Posterior cingulate gyrus (tissue), 11 donors: Measurements from ENCODE around the gene MTR.
A peak's percentile ranks its signal among the peaks of the same experiment; 100 is the strongest.
"Not testable (repeated sequence)": the region's sequence is repeated elsewhere in the genome, so short reads cannot be mapped to it uniquely, and the experiment has no call there.

ENCODE experiments used
- DNase-seq, 10 donors: peaks; one replicate each; pipeline versions ENCODE4 v3.0.0 to v3.0.0-alpha.2; 2020 to 2021; ENCODE audit warnings: mixed read lengths in 3 of 10
- intact Hi-C: fragments of 100-400 bp; cut with DNase I; formaldehyde crosslinking; loops from one replicate; pipeline ENCODE4 v1.15.1; 2023

Gene MTR

DNA sequence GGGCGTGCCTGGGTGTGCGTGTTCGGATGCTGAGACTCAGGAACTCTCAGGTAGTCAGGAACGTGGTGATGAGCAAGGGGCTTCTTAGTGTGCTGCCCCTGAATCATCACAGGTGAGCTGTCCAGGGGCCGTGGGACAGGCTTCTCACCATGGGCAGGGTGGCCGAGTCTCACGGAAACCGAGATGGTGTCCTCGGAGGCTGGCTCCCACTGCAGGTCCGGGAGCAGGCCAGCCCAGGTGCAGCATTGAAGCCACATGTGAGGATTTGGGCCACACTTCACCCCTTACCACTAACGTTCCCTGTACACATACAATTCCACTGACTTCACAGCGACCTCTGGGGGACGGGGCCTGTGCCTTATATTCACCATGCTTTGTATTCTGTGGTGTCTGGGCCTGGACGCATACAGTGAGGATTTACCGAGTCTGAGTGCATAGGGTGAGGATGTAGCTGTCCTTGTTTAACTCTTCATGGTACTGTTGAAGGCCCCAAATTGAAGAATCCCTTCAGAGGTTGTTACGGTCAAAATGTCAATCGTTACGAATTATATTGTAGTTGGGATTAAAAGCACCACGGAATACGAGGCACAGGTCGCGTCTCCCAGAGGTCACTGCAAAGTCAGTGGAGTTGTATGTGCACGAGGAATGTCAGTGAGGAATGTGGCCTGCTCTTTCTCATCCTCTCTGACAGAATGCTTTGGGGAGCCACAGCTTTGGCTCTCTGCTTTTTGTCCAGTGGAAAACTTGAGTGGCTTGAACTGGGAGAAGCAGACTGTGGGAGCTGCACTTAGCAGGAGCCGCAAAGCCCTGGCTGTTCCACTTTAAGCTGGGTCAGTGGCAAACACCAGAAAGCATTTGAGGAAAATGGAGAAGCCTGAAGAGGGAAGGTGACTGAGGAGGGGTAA lies 95.3 kb downstream of the MTR start:
- intact Hi-C loops: no loop called here

DNA sequence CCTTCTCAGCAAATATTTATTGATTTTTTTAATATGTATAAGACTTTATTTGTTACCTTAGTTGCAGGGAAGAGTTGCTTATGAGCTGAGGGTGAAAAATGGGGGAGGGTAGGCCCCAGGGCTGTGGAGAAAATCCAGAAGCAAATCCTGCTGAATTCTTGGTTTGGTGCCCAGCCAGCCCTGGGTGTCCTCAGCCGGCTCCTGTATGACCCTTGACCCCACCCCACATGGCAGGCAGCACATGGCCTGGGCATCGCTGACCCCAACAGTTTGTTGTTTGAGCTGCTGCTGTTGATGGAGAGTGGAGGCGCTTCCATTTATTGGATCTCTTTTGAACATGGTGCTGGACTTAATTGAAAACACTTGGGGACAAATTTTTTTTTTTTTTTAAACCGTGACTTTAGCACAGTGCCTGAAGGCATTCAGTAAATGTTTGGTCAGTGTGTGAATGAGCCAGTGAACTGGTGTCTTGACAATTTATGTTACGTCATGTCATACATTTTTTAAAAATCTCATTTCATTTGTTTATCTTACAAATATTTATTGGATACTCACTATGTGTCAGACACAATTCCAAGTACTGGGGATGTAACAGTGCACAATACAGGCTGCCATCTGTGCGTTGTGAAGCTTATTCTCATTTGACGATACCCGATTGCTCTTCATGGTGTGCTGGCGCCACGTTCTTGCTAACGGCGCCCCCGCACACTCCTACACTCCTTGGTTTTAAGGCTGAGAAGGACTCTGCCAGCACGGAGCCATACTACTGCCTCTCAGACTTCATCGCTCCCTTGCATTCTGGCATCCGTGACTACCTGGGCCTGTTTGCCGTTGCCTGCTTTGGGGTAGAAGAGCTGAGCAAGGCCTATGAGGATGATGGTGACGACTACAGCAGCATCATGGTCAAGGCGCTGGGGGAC lies 98.8 kb downstream of the MTR start:
- intact Hi-C loops: no loop called here
- peak in 7 of 10 donors; percentile 25 to 89 (median 50) for DNase-seq

More for the DNA sequence above, 95.3 kb downstream of the MTR start:
- no peak for DNase-seq

DNA sequence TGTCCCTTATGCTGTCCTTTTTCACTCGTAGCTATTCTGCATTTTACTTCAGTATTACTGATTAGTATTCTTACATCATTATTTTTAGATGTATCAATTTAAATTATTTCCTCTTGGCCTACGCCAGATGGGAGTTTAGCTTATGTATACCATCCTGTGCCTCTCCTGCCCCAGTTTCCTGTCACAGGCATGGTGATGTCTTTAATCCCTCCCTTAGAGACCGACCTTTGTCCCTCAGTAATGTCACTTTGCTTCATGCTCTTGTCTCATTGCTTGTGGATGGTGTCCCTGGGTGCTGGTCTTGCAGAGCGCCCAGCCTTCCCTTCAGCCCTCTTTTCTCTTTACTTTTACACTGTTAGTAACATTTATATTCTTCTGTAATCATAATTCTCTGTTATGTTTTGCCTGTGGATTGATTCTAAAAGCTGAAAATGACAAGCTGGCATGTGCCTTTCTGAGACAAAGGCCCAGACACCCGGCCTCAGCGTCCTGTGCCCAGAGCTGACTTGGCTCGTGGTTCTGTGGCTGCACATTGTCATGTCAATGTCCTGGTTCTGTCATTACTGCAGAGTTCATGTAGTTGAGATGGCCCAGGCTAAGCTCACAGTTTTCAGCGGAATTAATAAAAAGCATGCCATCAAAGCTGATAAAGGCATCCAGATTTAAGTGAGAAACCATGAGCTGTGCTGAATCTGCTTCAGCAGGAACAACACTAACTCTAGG lies 100.7 kb downstream of the MTR start:
- DNase-seq: no peak

DNA sequence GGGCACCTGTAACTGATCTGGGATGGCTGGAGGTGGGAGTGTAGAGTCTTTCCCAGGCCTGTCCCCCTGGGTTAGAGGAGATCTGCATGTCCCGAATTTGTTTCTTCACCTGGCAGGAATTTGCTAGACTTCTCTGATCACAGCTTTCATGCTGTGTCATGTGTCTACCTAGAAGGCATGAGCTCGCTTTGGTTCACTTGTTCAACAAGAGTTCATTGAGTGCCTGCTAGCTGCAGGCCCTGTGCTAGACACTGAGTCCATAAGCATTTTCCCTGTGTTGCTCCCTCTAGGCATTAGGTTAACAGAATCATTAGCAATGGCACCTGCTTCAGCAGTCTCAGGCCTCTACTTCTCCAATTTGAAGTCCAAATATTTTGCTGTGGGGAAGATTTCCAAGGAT lies 101.6 kb downstream of the MTR start:
- intact Hi-C loops: no loop called here
- no peak for DNase-seq

More for the DNA sequence above, 100.7 kb downstream of the MTR start:
- intact Hi-C loops: no loop called here

DNA sequence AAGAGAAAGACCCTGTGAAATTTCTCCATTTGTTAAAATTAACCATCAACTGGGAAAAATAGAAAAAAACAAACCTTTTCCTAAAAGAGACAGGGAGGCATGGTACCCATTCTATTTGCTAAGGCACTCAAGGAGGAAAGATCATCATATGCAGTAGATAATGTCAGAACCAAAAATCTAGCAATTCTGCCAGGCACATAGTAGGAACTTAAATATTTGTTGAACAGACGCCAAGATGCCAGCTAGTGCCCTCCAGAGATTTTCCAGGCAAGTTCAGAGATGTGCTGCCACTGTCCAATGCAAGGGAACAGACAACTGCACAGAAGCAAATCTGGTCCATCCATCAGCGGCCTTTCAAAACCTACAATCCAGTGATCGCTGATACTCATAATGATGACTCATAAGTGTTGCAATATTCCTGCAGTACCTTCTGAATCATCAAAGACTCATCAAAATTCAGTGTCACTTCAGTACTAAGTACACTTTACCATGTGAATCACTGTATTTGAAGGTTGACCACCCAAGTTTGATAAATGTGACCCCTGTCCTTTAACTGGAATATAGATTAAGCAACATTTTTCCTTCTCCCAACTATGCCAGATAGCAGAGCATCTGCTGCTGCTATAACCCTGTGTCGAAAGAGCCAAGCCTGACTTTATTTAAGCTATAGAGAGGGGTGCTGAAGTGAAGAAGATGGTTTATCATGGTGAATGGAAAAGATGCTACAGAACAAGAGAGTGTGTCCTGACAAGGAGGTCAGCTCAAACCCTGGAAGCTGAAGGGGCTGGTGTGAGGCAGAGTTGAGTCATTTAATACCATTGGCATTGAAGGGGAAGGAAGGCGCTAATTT lies 110.0 kb downstream of the MTR start:
- intact Hi-C loops: no loop called here
- no peak for DNase-seq

DNA sequence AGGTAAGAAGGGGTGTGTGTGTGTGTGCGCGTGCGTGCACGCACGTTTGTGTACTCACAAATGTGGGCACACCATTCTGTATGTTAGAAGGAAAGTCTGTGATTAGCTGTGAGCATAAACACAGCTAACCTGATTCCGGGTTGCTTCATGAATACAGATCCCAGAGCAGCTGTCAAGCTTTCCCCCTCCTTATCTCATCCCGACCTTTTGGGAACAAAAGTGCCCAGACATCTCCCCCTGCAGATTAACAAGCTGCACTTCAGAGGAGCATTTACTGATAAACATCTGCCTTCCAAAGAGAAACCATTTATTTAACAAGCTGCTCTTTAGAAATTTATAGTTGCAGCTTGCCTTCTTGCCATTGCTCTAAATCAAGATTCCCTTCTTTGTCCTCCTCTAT lies 112.1 kb downstream of the MTR start:
- DNase-seq: peak in 1 of 10 donors; percentile 40
- intact Hi-C loops: no loop called here

DNA sequence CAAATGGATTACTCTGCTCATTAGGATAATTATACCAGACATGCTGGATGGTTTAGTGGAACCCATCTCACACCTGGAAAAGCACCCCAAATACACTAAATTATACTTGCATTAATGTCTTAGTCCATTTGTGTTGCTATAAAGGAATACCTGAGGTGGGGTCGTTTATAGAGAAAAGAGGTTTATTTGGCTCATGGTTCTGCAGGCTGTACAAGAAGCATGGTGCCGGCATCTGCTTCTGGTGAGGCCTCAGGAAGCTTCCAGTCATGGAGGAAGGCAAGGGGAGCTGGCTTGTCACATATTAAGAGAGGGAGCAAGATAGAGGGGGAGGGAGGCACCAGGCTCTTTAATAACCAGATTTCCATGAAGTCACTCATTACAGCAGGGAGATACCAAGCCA lies 113.6 kb downstream of the MTR start:
- intact Hi-C loops: no loop called here
- DNase-seq: no peak

DNA sequence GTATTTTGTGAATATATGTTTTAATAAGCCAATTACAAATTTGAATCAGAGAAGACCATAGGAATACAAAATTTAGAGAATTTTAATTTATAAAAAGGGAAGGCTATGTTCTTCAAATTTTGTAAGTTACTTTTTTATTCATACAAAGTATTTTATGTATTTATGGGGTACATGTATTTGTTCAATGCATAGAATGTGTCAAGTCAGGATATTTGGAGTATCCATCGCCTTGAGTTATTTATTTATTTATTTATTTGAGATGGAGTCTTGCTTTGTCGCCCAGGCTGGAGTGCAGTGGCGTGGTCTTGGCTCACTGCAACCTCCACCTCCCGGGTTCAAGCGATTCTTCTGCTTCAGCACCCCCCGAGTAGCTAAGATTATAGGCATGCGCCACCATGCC lies 116.0 kb downstream of the MTR start:
- DNase-seq, intact Hi-C loops: not testable (repeated sequence)

DNA sequence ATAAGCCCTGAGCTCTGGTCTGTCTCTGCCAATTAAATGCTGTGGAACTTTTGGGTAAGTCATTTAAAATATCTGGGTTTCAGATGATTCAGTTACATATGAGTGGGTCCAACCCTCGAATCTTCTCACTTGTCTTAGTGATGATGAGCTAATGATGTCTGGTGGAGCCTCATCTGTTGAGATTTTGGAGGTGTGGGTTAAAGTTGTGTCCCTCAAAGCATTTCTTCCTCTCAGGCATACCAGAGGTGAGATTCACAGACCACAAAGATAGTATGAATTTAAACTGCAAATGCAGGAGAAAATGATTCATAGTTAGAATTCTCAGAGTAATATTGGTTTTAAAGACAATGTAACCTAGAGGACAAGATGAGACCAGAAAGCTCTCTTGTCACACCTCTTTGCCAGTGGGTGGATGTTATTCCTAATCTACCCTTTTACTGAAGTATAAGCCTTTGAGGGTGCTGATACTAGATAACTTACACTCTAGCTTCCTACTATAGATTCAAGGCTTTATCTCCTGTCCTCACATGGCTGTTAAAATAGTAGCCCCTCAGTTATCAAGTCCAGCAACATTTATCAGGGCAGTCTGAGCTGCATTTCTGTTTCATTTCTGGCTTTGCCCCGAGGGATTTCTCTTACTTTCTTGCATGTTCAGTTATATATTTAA lies 118.4 kb downstream of the MTR start:
- DNase-seq: no peak
- intact Hi-C loops: no loop called here

DNA sequence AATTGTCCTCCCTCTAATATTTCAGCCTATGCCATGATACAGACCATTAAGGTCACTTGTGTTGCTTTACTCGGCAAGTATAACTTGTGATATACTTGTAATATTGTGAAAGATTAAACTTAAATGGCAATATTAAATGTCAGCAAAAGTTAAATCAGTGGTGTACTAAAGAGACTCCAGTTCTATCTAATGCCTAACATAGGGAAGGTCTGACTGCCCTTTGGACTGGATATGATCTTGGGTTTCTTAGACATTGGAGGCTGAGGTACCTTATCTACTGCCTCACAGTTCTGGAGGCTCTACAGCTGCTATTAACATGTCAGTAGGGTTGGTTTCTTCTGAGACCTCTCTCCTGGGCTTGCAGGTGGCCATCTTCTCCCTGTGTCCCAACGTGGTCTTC lies 119.3 kb downstream of the MTR start:
- intact Hi-C loops: no loop called here
- DNase-seq: no peak

DNA sequence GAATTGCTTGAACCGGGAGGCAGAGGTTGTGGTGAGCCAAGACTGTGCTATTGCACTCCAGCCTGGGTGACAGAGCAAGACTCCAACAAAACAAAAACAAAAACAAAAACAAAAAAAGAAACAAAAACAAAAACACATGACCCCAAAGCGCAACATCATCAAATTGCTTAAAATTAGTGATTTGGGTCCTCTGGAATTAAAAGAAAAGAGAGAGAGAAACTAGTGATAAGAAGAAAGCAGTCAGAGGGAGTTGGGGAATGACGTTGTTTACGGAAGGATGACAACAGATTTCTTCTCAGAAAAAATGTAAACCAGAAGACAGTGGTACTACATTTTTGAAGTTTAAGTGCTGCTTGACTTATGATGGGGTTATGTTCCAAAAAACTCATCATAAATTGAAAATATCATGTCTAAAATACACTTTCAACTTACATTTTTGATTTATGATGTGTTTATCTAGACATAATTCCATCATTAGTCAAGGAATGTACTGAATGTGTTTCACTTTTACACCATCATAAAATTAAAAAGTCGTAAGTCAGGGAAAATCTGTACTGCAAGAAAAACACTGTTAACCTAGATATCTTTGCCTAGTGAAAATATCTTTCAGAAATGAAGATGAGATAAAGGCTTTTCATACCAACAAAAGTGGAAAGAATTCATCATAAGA lies 121.2 kb downstream of the MTR start:
- intact Hi-C loops: no loop called here
- no peak for DNase-seq

DNA sequence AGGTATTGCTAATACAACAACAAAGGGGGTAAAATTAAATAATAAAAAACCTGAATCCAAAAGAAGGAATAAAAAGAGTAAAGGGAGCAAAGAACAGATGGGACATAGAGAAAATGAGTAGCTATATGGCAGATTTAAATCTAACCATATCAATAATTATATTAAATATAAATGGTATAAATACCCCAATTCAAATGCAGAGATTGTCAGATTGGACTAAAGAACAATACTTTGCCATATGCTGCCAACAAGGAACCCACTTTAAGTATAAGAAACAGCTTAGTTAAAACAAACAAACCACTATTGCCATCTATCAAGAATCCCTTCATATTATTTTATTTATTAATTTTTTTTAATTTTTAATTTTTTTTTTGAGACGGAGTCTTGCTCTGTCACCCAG lies 122.4 kb downstream of the MTR start:
- intact Hi-C loops: no loop called here
- no peak for DNase-seq

DNA sequence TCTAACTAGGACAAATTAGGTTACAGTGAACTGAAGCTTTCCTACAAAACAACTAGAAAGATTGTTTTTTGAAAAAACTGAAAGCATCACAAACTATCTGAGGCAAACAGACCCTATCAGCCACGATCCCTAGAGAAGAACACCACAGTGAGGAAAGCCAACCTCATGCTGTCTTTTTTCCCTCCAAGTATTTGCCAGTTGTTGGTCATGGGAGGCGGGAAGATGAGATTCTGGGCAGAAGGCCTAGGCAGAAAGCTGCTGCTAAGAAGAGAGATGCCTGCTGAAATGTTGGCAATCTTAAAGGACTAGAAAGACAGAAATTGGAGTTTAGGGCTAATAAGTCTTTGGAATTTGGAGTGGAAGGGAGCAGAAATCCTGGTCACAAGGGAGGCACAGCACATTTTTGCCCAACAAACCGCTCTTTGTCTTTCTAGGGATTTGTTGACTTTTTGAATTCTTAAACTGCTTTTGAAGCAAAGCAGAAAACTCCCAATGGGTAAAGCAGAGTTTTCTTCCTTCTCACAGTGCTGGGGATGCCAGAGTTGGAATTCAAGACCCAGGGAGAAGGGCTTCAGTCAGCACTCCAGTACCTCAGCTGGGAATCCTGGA lies 125.3 kb downstream of the MTR start:
- no peak for DNase-seq
- intact Hi-C loops: no loop called here

DNA sequence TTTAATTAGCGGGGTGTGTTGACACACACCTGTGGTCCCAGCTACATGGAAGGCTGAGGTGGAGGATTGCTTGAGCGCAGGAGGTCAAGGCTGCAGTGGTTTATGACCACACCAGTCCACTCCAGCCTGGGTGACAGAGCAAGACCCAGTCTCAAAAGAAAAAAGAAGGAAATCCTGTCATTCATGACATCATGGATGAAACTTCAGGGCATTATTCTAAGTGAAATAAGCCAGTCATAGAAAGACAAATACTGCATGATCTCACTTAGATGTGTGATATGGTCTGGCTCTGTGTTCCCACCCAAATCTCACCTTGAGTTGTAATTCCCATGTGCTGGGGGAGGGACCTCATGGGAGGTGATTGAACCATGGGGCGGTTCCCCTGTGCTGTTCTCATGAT lies 126.5 kb downstream of the MTR start:
- DNase-seq: no peak
- intact Hi-C loops: no loop called here

DNA sequence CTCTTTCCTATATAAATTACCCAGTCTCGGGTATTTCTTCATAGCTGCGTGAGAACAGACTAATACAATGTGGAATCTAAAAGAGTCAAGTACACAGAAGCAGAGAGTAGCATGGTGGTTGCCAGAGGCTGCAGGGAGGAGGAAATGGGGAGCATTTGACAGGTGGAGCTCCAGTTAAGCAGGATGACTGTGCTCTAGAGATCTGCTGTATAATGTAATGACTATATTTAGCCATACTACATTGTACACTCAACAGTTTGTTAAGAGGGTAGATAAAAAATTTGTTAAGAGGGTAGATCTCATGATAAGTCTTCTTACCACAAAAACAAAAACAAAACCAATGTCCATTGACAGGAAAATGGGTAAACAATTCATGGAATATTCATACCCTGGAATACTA lies 127.1 kb downstream of the MTR start:
- no peak for DNase-seq
- intact Hi-C loops: no loop called here

DNA sequence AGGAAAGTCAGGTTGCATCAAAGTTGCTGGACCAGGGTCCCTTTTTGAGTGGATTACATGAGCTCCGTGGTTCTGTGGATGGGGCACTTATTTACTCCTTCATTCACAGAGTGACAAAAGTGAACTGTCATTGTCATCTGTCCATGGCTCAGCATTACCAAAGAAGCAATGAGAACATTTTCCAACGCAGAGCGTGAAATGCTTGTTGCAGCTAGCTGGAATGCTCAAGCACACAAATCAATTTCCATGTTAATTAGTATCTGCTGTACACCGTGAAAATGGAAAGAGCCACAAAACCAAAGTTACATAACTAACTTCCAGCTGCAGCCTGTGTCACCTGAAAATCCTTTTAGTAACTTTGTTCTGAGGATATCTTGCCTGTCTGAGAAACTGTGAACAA lies 130.3 kb downstream of the MTR start:
- intact Hi-C loops: no loop called here
- DNase-seq: no peak

DNA sequence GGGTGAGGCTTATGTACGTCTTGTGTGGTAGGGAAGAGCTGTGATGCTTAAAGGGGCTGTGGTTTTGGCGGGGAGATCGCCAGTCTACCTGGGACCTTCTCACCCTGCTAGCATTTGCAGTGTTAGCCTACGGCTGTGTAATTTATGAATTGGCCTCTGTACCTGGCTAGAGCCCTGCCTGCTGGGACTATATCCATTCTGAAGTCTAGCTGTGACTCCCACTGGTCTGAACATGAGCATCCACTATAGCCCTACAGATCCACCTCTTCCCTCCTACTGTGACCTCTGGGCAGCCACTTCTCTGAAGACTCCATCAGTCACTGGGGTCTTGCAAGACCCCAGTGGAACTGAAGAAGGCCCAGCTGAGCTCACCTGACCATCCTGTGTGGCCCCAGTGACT lies 135.4 kb downstream of the MTR start:
- intact Hi-C loops: no loop called here

DNA sequence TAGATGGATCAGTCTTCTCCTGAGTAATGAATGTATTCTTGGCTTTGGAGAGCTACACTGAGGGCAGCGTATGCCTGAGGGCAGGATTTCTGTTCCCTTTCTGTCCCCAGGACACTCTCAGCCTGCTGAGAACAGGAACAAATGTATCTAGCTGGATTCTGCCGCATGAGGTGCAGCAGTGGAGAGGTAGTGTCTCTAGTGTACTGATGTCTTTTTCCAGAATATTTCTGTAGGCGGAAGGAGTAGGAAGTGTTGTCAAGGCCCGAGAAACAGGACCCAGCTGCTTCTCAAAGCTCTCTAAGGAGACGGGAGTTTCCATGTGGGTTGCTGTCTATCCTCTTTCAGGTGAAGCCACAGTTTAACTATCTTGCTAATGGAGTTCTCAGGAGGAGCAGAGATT lies 143.7 kb downstream of the MTR start:
- peak in 6 of 10 donors; percentile 22 to 86 (median 37) for DNase-seq
- intact Hi-C loops: no loop called here

More for the DNA sequence above, 135.4 kb downstream of the MTR start:
- DNase-seq: no peak
